AG04450 (cell line): ENCODE measurements around the gene ENDOG. TPM values are rescaled to one million over a fixed set of nuclear protein-coding genes. Genes with fewer than 3 reads are reported as not detected.

Experiments used
- CTCF ChIA-PET: fragments of 300-600, 350-600 bp; formaldehyde crosslinking; extraction: SDS; loops from one replicate; lab custom pipeline; 2022; ENCODE audit warnings: antibody characterized with exemption, inconsistent platforms; lab: Charles Lee
- POLR2A ChIA-PET: fragments of 350-600 bp; formaldehyde crosslinking; extraction: SDS; loops from one replicate; lab custom pipeline; 2021; ENCODE audit warnings: antibody characterized with exemption, inconsistent platforms; lab: Yijun Ruan, JAX
- DNase-seq: peaks from one replicate; pipeline ENCODE4 v3.0.0-alpha.2; 2011; ENCODE audit warnings: low read depth, low spot score
- H3K27ac ChIP-seq: one replicate; pipeline ENCODE4 v1.5.1; 2012; ENCODE audit warnings: low read depth, low read length, control low read depth
- H3K27me3 ChIP-seq: one replicate; pipeline ENCODE4 v1.6.0; 2012; ENCODE audit warnings: low read length; ENCODE audit not compliant: control insufficient read depth, insufficient read depth
- H3K4me3 ChIP-seq: 2 replicates; pipeline ENCODE4 v1.5.1; 2011; ENCODE audit warnings: mild to moderate bottlenecking, low read depth, low read length, control low read depth
- H3K9me3 ChIP-seq: 2 replicates; pipeline ENCODE4 v1.5.1; 2012; ENCODE audit warnings: low read length; ENCODE audit not compliant: control insufficient read depth, insufficient read depth
- CTCF ChIP-seq: IDR thresholded peaks from 2 replicates; pipeline ENCODE4 v1.5.1; 2011; ENCODE audit warnings: low read depth, low read length, control low read depth, inconsistent platforms
- polyA plus RNA-seq: library from polyadenylated mRNA; depleted of rRNA; stranded (reverse); fragments of >200 nt; gene quantifications from 2 replicates; pipeline ENCODE4 v1.2.3, GENCODE V29; 2011

Gene ENDOG
- polyA plus RNA-seq, 1 experiment: 6.3 TPM

GRCh38 chr9:128860937-128861336 lies 42.6 kb downstream of the ENDOG start:
- no peaks in the 10 kb centered on the region for H3K27me3 ChIP-seq
- ChIA-PET CTCF (interaction anchor here (0.7 to 5.5 kb wide), 3 partner anchors 7 to 301 kb away, joined by 3 to 95 read pairs (median 9); no protein-coding TSS in a partner anchor), POLR2A (interaction anchor here (0.6 kb wide), 1 partner anchor 20 kb away, joined by 3 read pairs; no protein-coding TSS in a partner anchor)
- H3K27ac ChIP-seq: no peak overlapping the region
- TF ChIP-seq CTCF: no peak
- no peaks in the 10 kb centered on the region for H3K9me3 ChIP-seq
- no peak overlapping the region for H3K4me3 ChIP-seq
- no peak for DNase-seq

- no peak overlapping the region for H3K27ac ChIP-seq
- no peaks in the 10 kb centered on the region for H3K27me3 ChIP-seq
- no peak for DNase-seq
- ChIA-PET POLR2A (interaction anchor here (0.6 kb wide), 1 partner anchor 20 kb away, joined by 3 read pairs; no protein-coding TSS in a partner anchor), CTCF (interaction anchor here (0.6 to 5.5 kb wide), 5 partner anchors 8 to 301 kb away, joined by 3 to 95 read pairs (median 5); no protein-coding TSS in a partner anchor)
- TF ChIP-seq CTCF: no peak
- no peak overlapping the region for H3K4me3 ChIP-seq
- no peaks in the 10 kb centered on the region for H3K9me3 ChIP-seq
Observed at GRCh38 chr9:128861501-128861900, 43.2 kb downstream of the ENDOG start.

- Histone ChIP-seq H3K27me3 (no peaks in the 10 kb centered on the region), H3K27ac (no peak overlapping the region), H3K9me3 (no peaks in the 10 kb centered on the region), H3K4me3 (no peak overlapping the region)
- DNase-seq: no peak
- TF ChIP-seq CTCF: no peak
- POLR2A ChIA-PET: interaction anchor here (0.5 kb wide), 1 partner anchor 50 kb away, joined by 3 read pairs; no protein-coding TSS in a partner anchor
- CTCF ChIA-PET: interaction anchor here (0.9 to 5.5 kb wide), 7 partner anchors 9 to 142 kb away, joined by 3 to 95 read pairs (median 9); no protein-coding TSS in a partner anchor
Observed at GRCh38 chr9:128862401-128862851, 44.1 kb downstream of the ENDOG start.

- ChIA-PET POLR2A (no interaction called here), CTCF (interaction anchor here (0.5 to 5.5 kb wide), 27 partner anchors 8 to 907 kb away, joined by 3 to 95 read pairs (median 4); partner anchors contain the start of genes SH3GLB2 and SPOUT1)
- H3K27me3 ChIP-seq: no peaks in the 10 kb centered on the region
- TF ChIP-seq CTCF: peak; percentile 84
- no peak for DNase-seq
- no peak overlapping the region for H3K27ac ChIP-seq
- H3K9me3 ChIP-seq: no peaks in the 10 kb centered on the region
- no peak overlapping the region for H3K4me3 ChIP-seq
Observed at GRCh38 chr9:128863647-128864046, 45.3 kb downstream of the ENDOG start.
